Glutamatergic neuron (in vitro differentiated cells): ENCODE results near the gene PRDM16. TPM values are rescaled to one million over a fixed set of nuclear protein-coding genes. Genes with fewer than 3 reads are reported as not detected.

ENCODE experiments used
- DNase-seq: peaks from one replicate; pipeline ENCODE4 v3.0.0; 2022
- H3K27ac Mint-ChIP-seq: one replicate; pipeline ENCODE4 v1.8.0; 2020; ENCODE audit warnings: mild to moderate bottlenecking, mixed read lengths, inconsistent platforms; ENCODE audit not compliant: unreplicated experiment
- H3K27me3 Mint-ChIP-seq: one replicate; pipeline ENCODE4 v1.8.0; 2020; ENCODE audit warnings: mild to moderate bottlenecking, moderate library complexity, mixed read lengths, inconsistent platforms; ENCODE audit not compliant: unreplicated experiment
- H3K36me3 Mint-ChIP-seq: one replicate; pipeline ENCODE4 v1.8.0; 2020; ENCODE audit warnings: mild to moderate bottlenecking, mixed read lengths, inconsistent platforms; ENCODE audit not compliant: unreplicated experiment
- H3K4me1 Mint-ChIP-seq: one replicate; pipeline ENCODE4 v1.8.0; 2020; ENCODE audit warnings: mild to moderate bottlenecking, low read depth, mixed read lengths, inconsistent platforms; ENCODE audit not compliant: unreplicated experiment
- H3K4me3 Mint-ChIP-seq: one replicate; pipeline ENCODE4 v1.8.0; 2020; ENCODE audit warnings: mild to moderate bottlenecking, mixed read lengths, inconsistent platforms; ENCODE audit not compliant: unreplicated experiment
- H3K9me3 Mint-ChIP-seq: one replicate; pipeline ENCODE4 v1.8.0; 2020; ENCODE audit warnings: mild to moderate bottlenecking, moderate library complexity, mixed read lengths, inconsistent platforms; ENCODE audit not compliant: unreplicated experiment
- total RNA-seq: library from RNA; stranded (reverse); fragmentation: NEBNext Ultra II Directional; extraction: Animal tissue kit (Norgen Biotek cat#: 25700); gene quantifications from one replicate; pipeline ENCODE4 v1.2.1, GENCODE V29; 2021; ENCODE audit not compliant: unreplicated experiment
- TF ChIP-seq, protein P1 (sequence below): fragments of 200-600 bp; sonication (generic); IDR thresholded peaks from one replicate; pipeline ENCODE4 v1.5.0; 2021; ENCODE audit not compliant: partially characterized antibody, unreplicated experiment

Gene PRDM16
- total RNA-seq, 1 donor from 2014 or later: 0.07 TPM

DNA sequence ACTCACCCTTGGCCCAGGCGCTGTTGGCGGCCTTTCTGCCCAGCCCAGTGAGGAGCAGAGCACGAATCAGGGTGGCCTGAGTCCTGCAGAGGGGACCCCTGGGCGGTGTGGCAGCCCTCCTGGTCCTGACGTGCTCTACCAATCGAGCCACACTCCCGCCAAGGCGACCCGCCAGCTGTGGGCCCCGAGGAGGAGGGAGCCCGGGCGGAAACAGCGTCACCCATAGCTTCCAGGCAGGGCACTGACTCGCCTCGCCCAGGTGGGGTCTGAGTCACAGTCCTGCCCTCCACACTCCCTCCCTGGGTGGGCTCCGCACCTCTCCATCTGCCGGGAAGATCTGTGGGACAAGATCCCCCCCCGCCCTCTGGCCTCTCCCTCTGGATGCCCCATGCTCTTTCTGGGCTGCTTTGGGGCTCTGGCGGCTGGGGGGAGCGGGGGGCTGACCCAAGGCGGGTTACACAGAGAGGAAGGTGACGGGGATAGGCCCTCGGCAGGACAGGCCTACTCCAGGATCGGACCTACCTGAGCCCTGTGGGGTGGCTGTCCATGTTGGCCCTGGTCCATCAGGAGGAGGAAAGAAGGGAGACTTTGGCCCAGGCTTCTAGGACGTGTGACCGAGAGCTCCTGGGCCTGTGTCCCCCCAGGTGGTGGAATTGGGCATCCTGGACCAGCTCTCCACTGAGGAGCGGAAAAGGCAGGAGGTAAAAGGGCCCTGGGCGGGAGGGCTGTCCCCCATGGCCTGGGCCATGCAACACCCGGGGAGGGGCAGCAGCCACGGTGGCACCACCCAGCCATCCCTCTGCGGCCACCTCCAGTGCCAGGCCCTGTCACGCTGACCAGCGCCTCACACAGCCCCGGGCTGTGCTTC, 399.5 kb downstream of the PRDM16 start:
- TF ChIP-seq, protein P1, sequence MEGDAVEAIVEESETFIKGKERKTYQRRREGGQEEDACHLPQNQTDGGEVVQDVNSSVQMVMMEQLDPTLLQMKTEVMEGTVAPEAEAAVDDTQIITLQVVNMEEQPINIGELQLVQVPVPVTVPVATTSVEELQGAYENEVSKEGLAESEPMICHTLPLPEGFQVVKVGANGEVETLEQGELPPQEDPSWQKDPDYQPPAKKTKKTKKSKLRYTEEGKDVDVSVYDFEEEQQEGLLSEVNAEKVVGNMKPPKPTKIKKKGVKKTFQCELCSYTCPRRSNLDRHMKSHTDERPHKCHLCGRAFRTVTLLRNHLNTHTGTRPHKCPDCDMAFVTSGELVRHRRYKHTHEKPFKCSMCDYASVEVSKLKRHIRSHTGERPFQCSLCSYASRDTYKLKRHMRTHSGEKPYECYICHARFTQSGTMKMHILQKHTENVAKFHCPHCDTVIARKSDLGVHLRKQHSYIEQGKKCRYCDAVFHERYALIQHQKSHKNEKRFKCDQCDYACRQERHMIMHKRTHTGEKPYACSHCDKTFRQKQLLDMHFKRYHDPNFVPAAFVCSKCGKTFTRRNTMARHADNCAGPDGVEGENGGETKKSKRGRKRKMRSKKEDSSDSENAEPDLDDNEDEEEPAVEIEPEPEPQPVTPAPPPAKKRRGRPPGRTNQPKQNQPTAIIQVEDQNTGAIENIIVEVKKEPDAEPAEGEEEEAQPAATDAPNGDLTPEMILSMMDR: no peak
- Mint-ChIP-seq H3K27ac (no peak overlapping the region), H3K9me3 (no peaks in the 10 kb centered on the region), H3K4me1 (peaks cover 9% of the 10 kb centered on the region), H3K27me3 (peaks cover 9% of the 10 kb centered on the region), H3K4me3 (no peak overlapping the region), H3K36me3 (no peaks in the 10 kb centered on the region)
- peak; percentile 15 for DNase-seq

DNA sequence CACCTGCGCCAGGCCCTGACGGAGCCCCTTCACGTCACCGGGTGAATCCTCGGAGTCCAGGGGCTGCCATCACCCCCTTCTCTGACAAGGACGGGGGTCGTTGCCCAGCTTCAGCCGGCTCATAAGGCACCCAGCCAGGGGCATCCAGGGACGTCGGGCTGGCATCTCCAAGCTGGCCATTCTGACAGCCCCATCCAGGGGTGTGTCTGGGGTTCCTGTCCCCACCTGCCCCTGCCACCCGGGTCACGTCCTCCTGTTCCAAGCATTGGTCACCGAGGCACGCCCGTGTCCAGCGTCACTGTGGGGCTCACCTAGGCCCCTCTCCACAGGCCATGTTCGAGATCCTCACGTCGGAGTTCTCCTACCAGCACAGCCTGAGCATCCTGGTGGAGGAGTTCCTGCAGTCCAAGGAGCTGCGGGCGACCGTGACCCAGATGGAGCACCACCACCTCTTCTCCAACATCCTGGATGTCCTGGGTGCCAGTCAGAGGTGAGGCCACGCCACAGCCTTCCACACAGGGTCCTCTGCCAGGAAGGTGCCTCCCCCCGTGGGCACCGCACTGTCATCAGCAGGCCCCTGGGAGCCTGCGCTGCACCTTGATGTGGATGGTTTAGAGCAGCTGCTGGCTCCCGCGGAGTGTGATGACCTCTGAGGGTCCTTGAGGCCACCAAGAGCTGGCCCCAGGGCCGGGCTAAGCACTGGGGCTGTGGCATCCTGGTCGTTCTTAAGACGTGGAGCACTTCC, 400.3 kb downstream of the PRDM16 start:
- no peaks in the 10 kb centered on the region for H3K36me3 Mint-ChIP-seq
- H3K4me3 Mint-ChIP-seq: no peak overlapping the region
- H3K4me1 Mint-ChIP-seq: peaks cover 9% of the 10 kb centered on the region
- peak; percentile 14 for DNase-seq
- TF ChIP-seq, protein P1: no peak
- no peaks in the 10 kb centered on the region for H3K9me3 Mint-ChIP-seq
- peaks cover 9% of the 10 kb centered on the region for H3K27me3 Mint-ChIP-seq
- no peak overlapping the region for H3K27ac Mint-ChIP-seq

DNA sequence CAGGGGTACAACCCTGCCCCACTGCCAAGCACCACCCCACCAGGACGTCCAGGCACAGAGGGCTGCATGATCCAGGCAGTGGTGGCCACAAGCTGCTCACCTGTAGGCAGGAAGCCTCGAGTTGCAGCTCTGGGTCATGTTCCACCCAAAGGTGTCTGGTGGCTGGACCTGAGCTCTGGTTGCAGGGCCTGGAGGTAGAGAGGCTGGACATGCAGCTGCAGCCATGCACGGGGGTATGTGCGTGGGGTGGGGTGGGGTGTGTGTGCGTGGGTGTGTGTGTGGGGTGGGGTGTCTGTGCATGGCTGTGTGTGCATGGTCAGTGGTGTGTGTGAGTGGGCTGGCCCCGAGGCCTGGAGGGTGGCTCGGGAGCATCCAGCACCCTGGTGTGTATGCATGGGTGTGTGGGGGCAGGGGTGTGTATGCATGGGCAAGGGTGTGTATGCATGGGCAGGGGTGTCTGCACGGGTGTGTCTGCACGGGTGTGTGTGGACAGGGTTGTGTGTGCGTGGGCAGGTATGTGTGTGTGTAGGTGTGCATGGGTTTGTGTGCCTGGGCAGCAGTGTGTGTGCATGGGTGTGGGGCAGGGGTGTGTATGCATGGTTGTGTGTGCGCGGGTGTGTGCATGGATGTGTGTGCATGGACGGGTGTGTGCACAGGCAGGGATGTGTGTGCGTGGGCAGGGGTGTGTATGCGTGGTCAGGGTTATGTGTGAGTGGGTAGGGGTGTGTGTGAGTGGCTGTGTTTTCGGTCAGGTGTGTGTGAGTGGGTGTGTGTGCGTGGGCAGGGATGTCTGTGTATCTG, 401.0 kb downstream of the PRDM16 start:
- Mint-ChIP-seq H3K4me1 (peaks cover 9% of the 10 kb centered on the region), H3K27ac (peak overlapping the region; percentile 77), H3K27me3 (peaks cover 9% of the 10 kb centered on the region), H3K9me3 (no peaks in the 10 kb centered on the region), H3K4me3 (peak overlapping the region; percentile 68), H3K36me3 (no peaks in the 10 kb centered on the region)
- TF ChIP-seq, protein P1: no peak
- peak; percentile 9 for DNase-seq

DNA sequence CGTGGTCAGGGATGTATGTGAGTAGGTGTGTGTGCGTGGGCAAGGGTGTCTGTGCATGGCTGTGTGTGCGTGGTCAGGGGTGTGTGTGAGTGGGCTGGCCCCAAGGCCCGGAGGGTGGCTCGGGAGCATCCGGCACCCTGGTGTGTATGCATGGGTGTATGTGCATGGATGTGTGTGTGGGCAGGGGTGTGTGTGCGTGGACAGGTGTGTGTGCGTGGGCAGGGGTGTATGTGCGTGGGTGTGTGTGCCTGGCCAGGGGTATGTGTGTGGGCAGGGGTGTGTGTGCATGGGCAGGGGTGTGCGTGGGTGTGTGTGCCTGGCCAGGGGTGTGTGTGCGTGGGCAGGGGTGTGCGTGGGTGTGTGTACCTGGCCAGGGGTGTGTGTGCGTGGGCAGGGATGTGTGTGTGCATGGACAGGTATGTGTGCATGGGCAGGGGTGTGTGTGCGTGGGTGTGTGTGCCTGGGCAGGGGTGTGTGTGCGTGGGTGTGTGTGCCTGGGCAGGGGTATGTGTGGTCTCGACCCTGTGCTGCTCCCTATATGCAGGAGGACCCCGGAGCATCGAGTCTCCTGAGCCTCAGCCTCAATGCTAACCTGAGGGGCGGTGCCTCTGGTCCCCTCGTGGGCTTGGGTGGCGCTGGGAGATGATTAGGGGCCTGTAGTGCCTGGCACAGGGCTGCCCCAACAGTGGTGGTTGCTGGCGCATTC, 401.8 kb downstream of the PRDM16 start:
- no peaks in the 10 kb centered on the region for H3K36me3 Mint-ChIP-seq
- peak overlapping the region; percentile 77 for H3K27ac Mint-ChIP-seq
- TF ChIP-seq, protein P1: no peak
- H3K4me3 Mint-ChIP-seq: peak overlapping the region; percentile 68
- peaks cover 9% of the 10 kb centered on the region for H3K4me1 Mint-ChIP-seq
- DNase-seq: peak; percentile 14
- H3K27me3 Mint-ChIP-seq: peaks cover 7% of the 10 kb centered on the region
- H3K9me3 Mint-ChIP-seq: no peaks in the 10 kb centered on the region
